GM10847 (cell line): Measurements from ENCODE around the gene CALN1.

Experiments used
- POLR2A ChIP-seq: IDR thresholded peaks from 2 replicates; pipeline ENCODE4 v1.6.1; 2011; ENCODE audit not compliant: insufficient read length; ENCODE audit errors: extremely low read depth

CALN1 gene

DNA sequence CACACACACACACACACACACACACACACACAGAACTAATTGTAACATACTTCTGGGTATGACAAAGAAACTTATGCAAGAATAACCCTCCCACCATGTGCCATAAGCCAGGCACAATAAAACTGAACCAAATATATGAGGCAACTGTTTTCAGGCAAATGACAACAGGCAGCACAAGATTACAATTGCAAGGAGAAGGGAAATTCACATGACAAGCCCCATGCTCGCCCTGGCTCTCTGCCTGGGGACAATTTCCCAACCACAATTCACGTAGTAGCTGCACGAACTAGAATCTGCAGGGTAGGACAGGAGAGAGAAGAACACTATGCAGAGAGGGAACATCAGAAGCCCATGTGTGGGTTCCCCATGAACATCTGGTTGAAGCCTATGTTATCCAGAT is 143.3 kb downstream of the CALN1 start:
- TF ChIP-seq POLR2A, result no peak

DNA sequence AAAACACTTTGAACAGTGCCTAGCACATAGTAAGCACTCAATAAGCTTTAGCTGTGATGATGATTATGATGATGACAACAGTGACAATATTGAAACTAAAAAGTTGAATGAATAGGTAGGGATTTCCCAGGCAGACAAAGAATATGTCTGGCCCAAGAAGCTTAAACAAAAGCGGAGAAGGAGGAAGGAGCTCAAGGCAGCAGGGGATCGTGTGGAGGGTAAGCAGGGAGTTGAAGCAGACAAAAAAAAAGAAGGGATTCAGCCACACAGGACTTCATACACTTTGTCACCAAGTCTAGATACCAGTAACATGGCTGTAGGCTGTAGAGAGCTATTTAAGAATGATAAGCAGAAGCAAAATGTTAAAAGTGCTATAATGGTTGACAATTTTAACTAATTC is 144.0 kb downstream of the CALN1 start:
- no peak for TF ChIP-seq POLR2A

DNA sequence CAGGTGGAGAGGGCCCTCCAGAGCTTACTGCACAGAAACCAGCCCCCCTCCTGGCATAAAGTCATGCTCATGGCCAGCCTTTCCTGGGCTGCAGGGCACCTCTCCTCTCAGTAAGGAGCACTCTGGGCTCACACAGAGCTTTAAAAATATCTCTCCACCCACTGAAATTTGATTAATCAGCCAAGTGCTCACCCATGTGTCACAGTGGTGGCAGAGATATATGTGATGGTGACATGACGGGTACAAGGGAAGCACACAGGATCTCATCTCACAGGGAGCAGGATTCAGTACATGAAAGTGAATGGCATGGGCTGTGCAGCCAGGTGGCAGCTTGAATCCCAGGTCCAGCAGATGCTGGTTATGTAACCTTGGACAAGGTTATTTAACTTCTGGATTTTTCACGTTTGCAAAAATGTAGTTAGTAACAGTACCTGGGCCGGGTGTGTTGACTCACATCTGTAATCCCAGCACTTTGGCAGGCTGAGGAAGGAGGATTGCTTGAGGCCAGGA is 144.8 kb downstream of the CALN1 start:
- no peak for TF ChIP-seq POLR2A

DNA sequence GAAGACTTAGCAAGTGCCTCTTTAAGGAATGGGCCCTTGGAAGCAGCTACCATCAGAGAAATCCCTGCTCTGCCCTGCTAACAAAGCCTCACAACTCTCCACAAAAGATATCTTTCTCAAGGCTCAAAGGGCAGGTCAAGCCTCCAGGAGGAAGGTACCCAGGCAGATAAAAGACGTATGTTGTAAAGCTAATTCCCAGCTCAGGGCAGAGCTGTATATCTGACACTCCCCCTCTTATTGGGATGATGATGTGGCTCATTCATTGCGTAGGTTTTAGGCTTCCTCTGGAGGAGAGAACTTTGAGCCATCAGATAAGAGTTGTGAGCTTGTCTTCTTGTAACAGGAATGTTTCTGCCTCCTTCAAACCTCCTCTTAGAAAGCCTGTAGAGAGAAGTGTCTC is 145.4 kb downstream of the CALN1 start:
- TF ChIP-seq POLR2A, result no peak

DNA sequence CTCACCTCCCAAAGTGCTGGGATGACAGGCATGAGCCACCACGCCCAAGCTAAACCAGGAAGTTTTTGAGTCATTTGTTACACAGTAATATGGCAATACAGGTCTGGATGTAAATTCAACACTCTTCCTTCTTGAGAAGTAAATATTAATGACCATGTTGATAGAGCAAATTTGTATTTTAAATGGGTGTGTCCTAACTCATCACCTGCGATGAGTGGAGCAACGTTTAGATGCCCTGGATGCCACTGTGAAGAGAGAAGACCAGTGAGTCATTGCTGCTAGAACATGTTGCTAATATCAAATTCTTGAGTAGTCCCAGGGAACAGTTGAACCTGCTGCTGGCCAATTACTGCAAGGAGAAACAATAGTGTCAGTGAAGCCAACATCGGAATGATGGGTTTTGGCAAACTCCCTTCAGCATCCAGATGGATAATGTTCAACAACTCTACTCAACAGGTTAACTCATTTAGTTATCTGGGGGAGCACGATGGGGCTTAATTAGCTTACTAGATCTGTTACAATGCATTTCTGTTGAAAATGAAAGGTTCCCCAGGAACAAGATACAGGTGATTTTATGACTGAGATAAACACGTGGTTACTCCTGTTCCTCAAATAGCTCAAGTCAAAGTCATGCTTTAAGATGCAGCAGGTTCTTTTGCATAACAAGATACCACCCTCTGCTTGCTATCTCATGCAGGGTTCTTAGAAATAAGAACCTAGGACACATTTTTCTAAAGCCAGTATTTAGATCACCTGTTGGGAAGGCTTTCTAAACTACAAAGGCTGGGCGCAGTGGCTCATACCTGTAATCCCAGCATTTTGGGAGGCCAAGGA is 146.8 kb downstream of the CALN1 start:
- TF ChIP-seq POLR2A, result no peak

DNA sequence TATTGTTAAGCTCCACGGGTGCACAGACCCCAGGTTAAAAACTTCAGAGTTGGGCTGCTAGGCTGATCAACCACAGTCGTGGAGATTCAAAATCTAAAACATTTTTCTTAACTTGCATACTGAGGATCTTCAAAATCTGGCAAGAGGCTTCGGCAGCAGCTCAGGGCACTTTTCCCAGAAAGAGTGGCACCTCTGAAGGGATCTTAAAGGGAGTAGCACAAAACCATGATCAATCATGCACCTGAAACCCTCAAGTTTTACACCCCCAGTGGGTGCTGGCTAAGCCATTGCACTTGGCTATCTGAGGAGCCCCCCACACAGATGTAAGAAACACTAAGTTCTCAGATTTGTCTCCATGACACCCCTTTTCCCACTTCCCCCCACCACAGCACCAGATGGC is 151.7 kb downstream of the CALN1 start:
- no peak for TF ChIP-seq POLR2A

DNA sequence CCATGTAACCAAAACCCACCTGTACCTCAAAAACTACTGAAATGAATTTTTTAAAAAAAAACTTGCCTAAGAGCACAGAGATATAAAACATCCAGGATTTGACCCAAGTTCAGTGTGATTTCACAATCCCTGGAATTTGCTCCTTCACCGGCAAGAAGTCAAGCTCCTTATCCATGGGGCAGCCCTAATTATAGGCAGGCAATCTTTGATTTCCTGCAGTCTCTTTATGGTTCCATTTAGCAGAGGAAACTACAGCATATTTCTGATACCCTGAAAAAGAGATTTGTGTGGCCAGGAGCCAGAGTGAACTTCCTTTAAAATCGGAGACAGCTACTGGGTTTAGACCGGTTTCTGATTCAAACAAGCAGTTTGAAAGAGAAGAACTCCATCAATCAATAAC is 154.1 kb downstream of the CALN1 start:
- no peak for TF ChIP-seq POLR2A

DNA sequence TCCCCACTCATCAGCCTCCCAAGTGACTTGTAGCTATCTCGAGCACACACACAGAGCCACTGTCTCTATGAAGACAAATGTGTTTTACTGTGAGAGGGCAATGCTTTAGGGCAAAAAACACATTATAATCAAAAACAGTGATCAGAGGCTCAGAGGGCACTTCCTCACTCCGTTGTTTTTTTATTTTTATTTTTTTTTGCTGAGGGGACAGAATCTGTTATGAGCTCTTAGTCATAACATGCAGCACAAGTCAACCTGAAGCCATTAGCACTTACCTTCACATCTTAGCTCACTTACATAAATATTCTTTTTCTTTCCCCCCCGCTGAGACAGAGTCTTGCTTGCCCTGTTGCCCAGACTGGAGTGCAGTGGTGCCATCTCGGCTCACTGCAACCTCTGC is 157.7 kb downstream of the CALN1 start:
- no peak for TF ChIP-seq POLR2A

DNA sequence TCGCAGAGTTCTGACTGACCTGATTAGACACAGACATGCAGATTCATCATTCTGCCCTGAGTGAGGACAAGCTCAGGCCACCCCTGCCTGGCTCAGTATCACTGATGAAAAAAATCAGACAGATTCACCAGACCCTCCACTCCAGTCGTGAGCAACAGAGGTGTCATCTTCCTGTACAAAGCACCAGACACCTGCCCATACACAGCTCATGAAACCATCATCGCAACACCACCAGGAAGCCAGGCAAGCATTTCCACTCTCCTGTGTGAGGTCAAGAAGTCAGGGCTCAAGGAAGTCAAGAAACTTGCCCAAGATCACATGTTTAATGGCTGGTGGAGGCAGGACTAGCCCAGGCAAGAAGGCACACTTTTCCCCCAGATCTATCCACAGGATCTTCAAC is 163.0 kb downstream of the CALN1 start:
- no peak for TF ChIP-seq POLR2A

DNA sequence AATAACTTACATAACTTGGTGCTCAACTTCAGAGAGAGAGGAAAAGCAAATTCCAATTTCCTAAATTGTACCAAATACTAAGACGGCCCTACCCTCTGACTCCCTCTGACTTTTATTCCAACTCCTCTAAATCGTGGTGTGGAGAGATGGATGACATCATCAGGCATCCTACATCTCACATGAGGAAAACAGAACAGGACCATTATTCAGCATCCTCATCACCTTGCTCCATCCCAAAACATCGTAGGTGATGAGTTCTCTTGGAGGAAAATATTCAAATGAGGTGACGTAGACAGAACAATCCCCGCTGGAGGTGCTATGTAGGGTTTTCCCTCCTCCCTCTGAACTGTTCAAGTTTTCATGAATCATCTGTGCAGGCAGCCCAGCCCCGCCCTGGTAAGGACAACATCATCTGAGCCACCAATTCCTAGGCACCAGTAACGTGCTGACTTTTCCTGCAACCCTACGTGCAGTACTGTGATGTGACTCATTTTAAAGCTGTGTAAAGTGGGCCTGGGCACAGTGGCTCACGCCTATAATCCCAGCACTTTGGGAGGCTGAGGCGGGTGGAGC is 167.2 kb downstream of the CALN1 start:
- TF ChIP-seq POLR2A, result no peak

DNA sequence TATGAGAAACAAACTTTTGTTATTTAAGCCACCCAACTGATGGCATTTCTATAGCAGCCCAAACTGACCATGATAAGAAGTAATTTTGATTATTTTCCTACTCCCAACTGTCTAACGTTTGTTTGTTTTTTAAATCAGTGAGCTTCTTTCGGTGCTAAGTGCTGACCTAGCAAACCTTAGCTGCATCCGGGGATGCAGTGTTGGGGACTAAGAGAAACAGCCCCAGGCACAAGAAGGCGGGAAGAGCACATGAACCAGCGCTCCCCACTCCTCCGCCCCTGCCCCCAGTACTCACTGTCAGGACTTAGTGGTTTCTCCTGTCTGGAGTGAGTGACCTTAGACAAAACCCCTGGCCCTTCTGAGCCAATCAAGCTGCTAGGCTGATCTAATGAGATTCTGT is 168.8 kb downstream of the CALN1 start:
- TF ChIP-seq POLR2A, result no peak

DNA sequence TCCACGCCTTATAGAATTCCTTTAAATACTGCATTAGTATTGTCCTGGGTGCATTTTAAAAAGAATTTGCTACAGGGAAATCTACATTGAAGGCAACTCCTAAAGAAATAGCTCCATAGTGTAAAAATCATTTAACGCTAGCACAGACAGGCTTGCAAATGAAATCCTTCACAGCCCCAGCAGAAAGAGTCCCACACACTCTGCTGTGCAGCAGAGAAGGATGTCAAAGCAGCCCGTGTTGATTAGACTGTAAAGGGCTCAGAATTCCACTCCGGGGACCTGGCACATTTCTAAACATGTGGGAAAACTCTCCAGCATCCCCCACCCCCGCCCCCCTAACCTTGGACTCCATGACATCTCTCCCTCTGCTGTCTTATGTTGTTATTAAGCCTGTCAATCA is 176.8 kb downstream of the CALN1 start:
- TF ChIP-seq POLR2A, result no peak

DNA sequence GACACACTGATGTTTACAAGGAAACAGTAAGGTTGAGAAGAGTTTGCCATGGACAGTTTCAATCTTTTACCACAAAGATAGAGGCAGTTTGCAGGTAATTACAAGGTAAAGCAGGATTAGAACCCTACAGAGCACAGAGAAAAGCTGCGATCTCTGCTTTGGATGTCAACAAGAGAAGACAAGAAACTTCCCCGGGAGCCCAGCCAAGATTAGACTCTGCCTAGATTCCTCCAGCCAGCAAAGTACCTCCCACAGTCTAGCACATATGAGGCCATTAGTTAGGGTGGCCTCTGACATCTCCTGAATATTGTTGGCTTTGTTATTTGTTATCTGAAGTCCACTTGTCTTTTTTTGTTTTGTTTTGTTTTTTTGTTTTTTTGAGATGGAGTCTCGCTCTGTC is 178.1 kb downstream of the CALN1 start:
- TF ChIP-seq POLR2A, result no peak

DNA sequence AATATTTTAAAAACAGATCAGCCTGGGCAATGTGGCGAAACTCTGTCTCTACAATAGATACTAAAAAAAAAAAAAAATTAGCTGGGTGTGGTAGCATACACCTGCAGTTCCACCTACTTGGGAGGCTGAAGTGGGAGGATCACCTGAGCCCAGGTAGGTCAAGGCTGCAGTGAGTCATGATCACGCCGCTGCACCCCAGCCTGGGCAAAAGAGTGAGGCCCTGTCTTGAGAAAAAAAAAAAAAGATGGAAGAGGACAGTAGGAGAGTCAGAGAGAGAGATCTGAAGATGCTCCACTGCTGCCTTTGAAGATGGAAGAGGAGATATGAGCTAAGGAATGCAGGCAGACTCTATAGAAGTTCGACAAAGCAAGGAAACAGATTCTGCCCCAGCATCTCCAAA is 181.9 kb downstream of the CALN1 start:
- TF ChIP-seq POLR2A, result no peak

DNA sequence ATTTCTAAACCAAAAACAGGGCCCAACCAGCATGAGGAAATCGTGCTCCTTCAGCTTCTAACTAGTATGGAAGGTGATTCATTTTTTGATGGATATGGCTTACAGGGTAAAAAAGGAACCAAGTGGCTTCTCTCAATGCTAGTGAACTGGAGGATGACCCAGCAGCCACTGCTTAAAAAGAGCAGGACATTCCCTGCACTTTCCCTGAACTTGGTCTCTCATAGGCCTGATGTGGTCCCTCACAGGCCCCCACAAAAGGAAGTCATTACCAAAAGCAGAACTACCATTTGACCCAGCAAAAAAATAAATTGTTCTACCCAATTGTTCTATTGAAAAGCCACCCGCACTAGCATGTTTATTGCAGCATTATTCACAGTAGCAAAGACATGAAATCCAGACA is 188.8 kb downstream of the CALN1 start:
- TF ChIP-seq POLR2A, result no peak

DNA sequence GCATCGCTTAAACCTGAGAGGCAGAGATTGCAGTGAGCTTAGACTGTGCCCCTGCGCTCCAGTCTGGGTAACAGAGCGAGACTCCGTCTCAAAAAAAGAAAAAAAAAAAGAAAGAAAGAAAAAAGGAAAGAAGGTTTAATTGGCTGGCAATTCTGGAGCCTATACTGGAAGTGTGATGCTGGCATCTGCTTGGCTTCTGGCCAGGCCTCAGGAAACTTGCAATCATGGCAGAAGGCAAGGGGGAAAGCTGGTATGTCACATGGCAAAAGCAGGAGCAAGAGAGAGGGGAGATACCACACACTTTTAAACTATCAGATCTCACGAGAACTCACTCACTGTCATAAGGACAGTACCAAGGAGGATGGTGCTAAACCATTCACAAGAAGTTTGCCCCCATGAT is 190.0 kb downstream of the CALN1 start:
- TF ChIP-seq POLR2A, result no peak

DNA sequence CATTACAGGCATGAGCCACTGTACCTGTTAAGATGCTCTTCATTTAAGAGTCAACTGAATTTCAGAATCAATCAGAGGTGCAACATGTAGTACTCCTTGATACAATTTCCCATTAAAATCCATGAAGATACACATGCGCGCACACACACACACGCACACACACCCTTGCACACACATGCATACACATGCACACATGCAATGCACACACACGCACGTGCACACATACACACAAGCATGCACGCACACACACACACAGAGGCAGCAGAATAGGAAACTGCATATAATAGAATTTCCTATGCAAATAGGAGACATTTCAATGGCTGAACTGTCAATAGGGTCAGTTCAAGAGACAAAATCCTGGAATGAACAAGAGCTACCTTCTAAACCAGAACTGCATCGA is 192.6 kb downstream of the CALN1 start:
- TF ChIP-seq POLR2A, result no peak

DNA sequence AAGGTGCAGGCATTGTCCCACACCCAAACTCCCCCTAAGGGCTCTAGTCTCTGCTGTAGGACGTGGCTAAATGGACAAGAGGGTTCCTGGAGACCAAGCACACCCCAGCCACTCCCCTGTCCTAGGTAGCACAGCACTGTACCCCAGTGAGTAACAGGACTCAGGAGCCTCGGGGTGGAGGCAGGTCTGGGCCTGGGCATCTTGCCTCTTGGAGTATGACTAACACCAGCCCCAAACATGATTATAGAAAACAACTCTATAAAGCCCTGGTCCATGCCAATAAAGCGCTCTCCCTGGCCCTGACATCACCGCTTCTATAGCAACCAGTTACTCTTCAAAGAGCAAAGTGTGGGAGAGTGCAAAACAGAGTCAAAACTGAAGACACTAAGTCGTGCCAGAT is 195.0 kb downstream of the CALN1 start:
- no peak for TF ChIP-seq POLR2A

DNA sequence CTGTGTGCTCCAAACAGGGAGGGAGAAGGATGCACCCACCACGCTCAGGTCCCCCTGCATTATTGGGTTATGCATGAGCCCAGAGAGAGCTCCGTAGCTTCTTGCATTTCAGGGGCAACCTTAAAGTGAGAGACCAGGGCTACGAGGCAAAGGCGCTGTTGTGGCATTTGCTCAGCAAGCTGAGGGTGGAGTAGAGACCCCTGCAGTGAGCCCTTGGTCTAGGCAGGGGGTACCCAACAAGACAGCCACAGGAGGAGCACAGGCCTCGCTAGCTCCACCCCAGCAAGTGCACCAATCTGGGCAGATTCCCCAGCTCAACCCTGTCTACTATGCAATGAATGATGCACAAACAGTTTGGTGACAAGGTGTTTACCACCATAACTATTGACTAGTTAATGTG is 198.4 kb downstream of the CALN1 start:
- no peak for TF ChIP-seq POLR2A
